ENCODE data around the gene DAB2IP. TPM values are rescaled to one million over a fixed set of nuclear protein-coding genes. Genes with fewer than 3 reads are reported as not detected.

The DAB2IP gene
- total RNA-seq, 1 experiment from 2014 or later = 52.6 TPM

GRCh38 chr9:121820286-121821005 is 169.0 kb downstream of the DAB2IP start (continued):
- TF ChIP-seq ZNF138 (CRISPR knock-in tag; conservative IDR thresholded peaks at IDR 0.05) = no peak

- no peak overlapping the region for H3K4me3 Mint-ChIP-seq
- POLR2A ChIA-PET = no interaction called here
- ATAC-seq (no peak), DNase-seq (ENCODE audit: low spot score) (no peak)
- CTCF ChIA-PET = interaction anchor here (1.0 to 1.2 kb wide), 3 partner anchors 40 to 137 kb away, joined by 3 to 4 read pairs (median 3); no protein-coding TSS in a partner anchor
- no peak overlapping the region for H3K27ac Mint-ChIP-seq
- no peaks in the 10 kb centered on the region for H3K9me3 Mint-ChIP-seq
- H3K27me3 Mint-ChIP-seq (ENCODE audit: low read depth) = no peaks in the 10 kb centered on the region
- peaks cover 57% of the 10 kb centered on the region for H3K4me1 Mint-ChIP-seq
- H3K36me3 Mint-ChIP-seq = no peaks in the 10 kb centered on the region
- TF ChIP-seq JAZF1 (CRISPR knock-in tag; IDR thresholded peaks at IDR 0.05) (no peak), TP53 (CRISPR knock-in tag; IDR thresholded peaks at IDR 0.05) (no peak), SP1 (CRISPR knock-in tag; conservative IDR thresholded peaks at IDR 0.05) (no peak), MAX (CRISPR knock-in tag; IDR thresholded peaks at IDR 0.05) (no peak), MLX (CRISPR knock-in tag; IDR thresholded peaks at IDR 0.05) (no peak), ZNF281 (CRISPR knock-in tag; IDR thresholded peaks at IDR 0.05) (no peak), GTF2I (CRISPR knock-in tag; conservative IDR thresholded peaks at IDR 0.05) (no peak), ZNF512 (CRISPR knock-in tag; IDR thresholded peaks at IDR 0.05; ENCODE audit: borderline replicate concordance) (no peak), ETV6 (CRISPR knock-in tag; IDR thresholded peaks at IDR 0.05) (no peak), ATF1 (CRISPR knock-in tag; IDR thresholded peaks at IDR 0.05) (no peak), ZNF219 (CRISPR knock-in tag; IDR thresholded peaks at IDR 0.05; ENCODE audit: borderline replicate concordance) (no peak), FOXK1 (CRISPR knock-in tag; IDR thresholded peaks at IDR 0.05) (no peak), TEAD1 (CRISPR knock-in tag; IDR thresholded peaks at IDR 0.05) (no peak), GRHL2 (CRISPR knock-in tag; IDR thresholded peaks at IDR 0.05; ENCODE audit: insufficient replicate concordance, severe bottlenecking) (no peak), ZNF416 (CRISPR knock-in tag; IDR thresholded peaks at IDR 0.05) (no peak), USF1 (CRISPR knock-in tag; IDR thresholded peaks at IDR 0.05) (no peak), ZNF138 (CRISPR knock-in tag; conservative IDR thresholded peaks at IDR 0.05) (no peak), ZNF532 (CRISPR knock-in tag; IDR thresholded peaks at IDR 0.05; ENCODE audit: borderline replicate concordance) (no peak)
Measured at GRCh38 chr9:121821326-121821725, 169.9 kb downstream of the DAB2IP start.
